LNCAP (cell line): Measurements from ENCODE around the gene MCM6.

Experiments used
- TF ChIP-seq, protein P1 (sequence below): fragments of 450-650 bp; IDR thresholded peaks from 2 replicates; pipeline ENCODE4 v1.5.1; 2017; ENCODE audit warnings: mild to moderate bottlenecking

MCM6 gene

DNA sequence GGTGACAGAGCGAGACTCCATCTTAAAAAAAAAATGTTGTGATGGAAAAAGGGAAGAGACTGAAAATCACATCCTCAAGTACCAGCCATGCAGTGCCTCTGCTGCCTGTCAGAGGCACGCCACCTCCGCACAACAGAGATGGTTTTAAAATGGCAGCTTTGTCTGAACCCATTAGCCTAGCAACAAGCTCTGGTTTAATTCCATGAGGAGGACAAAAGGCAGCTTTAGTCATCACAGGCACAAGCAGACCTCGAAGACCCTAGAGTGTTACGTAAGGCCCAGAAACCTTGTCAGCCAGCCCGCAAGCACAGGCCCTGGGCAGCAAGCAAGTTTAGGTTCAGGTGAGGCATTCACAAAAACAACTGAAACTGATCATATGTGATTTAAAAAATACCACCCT lies 49.7 kb downstream of the MCM6 start:
- TF ChIP-seq, protein P1, sequence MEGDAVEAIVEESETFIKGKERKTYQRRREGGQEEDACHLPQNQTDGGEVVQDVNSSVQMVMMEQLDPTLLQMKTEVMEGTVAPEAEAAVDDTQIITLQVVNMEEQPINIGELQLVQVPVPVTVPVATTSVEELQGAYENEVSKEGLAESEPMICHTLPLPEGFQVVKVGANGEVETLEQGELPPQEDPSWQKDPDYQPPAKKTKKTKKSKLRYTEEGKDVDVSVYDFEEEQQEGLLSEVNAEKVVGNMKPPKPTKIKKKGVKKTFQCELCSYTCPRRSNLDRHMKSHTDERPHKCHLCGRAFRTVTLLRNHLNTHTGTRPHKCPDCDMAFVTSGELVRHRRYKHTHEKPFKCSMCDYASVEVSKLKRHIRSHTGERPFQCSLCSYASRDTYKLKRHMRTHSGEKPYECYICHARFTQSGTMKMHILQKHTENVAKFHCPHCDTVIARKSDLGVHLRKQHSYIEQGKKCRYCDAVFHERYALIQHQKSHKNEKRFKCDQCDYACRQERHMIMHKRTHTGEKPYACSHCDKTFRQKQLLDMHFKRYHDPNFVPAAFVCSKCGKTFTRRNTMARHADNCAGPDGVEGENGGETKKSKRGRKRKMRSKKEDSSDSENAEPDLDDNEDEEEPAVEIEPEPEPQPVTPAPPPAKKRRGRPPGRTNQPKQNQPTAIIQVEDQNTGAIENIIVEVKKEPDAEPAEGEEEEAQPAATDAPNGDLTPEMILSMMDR = no peak

DNA sequence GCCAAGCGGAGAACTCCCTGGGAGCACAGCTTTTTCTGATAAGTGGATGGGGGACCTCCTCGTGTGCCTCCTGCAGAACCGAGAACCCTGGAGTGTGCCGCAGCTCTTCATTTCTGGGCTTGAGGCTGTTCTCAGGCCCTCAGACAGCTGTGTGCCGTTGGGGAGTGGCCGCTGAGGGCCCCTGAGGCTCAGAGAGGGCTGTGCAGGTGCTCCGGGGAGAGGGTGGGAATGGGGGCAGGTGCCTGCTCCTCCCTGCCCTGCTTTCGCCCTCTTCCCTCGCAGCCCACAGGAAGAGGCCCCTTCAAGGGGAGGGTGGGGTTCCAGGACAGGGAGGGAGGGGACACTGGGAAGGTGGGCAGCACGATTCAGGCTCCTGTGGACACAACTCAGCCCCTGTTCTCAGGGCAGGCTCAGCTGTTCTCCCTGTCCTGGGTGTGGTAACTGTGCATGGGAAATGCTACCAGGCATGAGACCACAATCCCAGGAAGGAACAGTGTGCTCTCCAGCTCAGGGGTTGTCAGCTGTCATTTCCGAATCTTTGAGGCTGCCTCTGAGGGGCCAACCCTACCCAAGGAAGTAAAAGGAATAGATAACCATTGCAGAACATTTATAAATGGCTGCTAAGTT lies 50.6 kb downstream of the MCM6 start:
- TF ChIP-seq, protein P1 = no peak

DNA sequence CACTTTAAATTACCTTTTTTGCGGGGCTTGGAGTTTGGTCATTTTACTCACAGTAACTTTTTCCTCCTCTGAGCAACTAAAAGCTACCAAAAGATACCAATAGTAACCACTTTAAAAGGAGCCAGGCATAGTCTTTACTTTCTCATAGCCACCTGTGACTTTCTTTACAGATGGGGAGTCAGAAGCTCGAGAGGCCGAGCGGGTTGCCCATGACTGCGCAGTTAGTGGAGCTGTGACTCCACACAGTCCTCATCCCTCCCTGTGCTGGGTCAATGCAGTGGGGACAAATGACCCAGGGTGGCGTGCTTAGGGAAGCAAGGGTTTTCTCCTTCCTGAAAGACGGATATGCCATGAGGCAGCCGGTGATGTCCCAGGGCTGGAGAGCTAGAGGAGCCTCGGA lies 51.1 kb downstream of the MCM6 start:
- TF ChIP-seq, protein P1 = no peak

DNA sequence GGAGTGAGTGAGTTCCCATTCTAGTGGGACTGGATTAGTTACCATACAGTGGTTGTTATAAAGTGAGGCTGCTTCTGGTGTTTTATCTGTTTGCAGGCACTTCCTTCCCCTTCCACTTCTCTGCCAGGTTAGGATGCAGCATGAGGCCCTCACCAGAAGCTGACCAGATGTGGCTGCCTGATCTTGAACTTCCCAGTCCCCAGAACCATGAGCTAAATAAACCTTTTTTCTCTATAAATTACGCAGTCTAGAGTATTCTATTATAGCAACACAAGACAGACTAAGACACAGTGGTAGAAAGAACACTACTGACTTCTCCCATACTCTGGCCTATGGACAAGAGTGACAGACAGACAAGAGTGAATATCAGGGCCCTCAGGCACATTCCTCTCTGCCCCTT lies 53.4 kb downstream of the MCM6 start:
- TF ChIP-seq, protein P1 = no peak

DNA sequence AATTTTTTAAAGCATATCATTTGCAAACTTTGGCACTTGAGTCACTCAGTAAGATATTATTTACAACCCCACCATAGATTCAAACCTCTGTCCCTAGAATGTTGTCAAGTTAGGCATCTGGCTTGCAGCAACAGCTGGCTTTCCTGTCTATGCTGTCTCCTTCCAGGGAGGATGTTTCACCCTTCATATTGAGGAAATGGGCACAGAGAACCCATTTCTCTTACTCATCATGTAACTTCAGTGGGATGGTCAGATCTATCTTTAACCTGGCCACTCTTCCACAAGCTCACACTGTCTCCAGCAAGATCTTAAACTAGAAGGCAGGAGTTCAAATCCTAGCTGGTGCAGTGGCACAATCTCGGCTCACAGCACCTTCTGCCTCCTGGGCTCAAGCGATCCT lies 55.1 kb downstream of the MCM6 start:
- TF ChIP-seq, protein P1 = no peak

DNA sequence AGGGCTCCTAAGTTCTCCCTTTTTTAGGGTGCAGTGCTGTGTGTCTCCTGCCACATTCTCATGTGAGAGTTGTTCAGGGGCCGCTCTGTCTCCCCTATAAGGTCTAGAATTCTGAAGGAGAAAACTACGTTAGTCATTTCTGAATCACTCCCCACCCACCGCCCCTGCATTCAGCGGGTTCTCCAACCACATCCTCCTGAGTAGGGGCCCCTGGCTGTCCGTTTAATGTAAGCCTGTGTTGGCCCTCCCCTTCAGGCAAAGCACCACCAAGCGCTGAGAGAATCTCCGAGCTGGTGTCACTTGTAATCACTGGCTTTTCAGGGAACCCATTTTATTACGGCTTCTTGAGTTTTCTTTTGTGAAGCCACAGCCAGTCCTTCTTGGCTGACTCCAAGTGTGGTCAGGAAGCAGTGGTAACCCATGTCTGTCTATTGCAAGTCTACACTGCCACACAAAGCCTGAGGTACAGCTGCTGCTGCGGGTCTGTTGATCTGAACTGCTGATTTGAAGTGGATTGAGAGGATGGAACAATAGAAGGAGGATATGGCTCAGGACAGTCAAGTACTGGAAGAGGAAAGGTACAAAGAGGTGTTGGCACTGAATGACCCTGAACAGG lies 56.1 kb downstream of the MCM6 start:
- TF ChIP-seq, protein P1 = no peak

DNA sequence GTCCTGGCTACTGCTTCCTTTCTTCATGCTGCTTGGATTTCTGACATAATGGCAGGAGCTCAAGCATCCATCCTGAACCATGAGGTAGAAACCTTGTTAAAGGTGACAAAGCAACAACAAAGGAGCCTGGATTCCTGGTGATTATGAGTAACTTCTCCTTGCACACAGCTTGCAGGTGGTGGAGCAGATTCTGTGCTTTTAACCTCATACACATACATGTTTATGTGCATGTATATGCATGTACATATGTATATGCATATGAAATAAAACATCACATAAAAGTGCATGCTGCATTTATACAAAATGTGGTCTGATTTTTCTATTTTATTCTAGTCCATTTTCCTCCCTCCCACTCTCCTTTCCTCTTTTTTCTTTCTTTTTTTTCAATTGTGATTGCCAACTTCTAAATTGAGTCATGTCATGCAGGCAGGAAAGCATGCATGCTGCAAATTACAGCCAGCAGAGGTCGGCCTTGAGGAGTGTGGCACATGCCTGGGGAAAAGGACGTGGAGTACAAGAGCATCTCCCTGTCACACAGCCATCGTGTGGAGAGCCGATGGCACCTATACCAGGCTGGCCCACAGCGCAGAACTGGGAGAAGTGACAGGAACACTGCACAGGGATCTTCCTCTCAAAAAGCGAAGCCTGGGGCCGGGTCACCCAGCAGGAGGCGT lies 57.2 kb downstream of the MCM6 start:
- TF ChIP-seq, protein P1 = peak; percentile 30; the same call in 1 of the 2 replicates
